ENCODE data around the gene CISH.

The CISH gene

DNA sequence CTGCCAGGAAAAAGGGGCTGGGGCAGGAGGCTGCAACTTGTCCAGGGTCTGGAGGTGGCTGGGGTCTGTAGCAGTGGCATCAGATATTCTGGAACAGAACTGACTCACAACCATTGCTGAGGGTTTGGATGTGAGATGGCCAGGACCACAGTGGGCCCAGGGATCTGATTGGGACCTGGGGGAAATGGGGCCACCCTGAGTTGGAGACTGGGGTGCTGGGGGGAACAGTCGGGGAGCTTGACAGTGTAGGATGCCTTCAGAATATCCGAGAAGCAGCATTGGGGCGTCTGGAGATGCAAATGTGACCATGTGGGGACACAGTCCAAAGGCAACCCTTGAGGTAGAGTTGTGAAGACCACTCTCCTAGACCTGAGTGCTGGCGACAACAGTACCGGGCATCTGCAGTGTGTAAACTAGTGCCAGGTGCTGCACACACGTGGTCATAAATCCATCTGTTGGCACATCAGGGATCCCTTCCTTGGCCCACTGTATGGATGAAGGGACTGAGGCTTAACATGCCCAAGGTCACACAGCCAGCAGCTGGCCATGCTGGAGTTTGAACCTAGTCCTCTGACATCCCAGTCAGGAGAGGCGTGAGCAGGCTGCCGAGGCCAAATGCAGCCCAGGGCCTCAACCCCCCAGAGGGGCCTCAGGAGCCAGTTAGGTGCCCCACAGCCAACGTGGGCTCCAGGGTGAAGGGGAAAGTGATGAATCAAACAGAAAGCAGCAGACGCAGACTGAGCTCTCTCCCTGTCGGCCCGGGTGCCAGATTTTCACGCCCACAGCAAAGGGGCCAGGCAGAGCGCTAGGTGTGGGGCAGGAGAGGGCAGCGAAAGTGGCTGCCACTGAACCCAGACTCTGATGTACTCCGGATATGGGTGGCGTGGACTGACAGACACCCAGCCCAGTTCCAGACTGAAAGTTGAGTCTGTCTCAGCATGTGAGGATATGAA lies 23.5 kb downstream of the CISH start:
- no peak for DNase-seq (ENCODE audit: low read depth)
- TF ChIP-seq, protein P1, sequence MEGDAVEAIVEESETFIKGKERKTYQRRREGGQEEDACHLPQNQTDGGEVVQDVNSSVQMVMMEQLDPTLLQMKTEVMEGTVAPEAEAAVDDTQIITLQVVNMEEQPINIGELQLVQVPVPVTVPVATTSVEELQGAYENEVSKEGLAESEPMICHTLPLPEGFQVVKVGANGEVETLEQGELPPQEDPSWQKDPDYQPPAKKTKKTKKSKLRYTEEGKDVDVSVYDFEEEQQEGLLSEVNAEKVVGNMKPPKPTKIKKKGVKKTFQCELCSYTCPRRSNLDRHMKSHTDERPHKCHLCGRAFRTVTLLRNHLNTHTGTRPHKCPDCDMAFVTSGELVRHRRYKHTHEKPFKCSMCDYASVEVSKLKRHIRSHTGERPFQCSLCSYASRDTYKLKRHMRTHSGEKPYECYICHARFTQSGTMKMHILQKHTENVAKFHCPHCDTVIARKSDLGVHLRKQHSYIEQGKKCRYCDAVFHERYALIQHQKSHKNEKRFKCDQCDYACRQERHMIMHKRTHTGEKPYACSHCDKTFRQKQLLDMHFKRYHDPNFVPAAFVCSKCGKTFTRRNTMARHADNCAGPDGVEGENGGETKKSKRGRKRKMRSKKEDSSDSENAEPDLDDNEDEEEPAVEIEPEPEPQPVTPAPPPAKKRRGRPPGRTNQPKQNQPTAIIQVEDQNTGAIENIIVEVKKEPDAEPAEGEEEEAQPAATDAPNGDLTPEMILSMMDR (IDR thresholded peaks at IDR 0.05; ENCODE audit: low read depth, low read length), result no peak
- no peak for TF ChIP-seq POLR2A (IDR thresholded peaks at IDR 0.05; ENCODE audit: extremely low read depth, insufficient read length)
- TF ChIP-seq, protein P2, sequence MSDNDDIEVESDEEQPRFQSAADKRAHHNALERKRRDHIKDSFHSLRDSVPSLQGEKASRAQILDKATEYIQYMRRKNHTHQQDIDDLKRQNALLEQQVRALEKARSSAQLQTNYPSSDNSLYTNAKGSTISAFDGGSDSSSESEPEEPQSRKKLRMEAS (IDR thresholded peaks at IDR 0.05; ENCODE audit: low read depth, low read length), result no peak
- TF ChIP-seq MYC (IDR thresholded peaks at IDR 0.05; ENCODE audit: low read depth, low read length), result no peak
- no peak overlapping the region for H3K4me3 ChIP-seq (ENCODE audit: low read depth, low read length)

DNA sequence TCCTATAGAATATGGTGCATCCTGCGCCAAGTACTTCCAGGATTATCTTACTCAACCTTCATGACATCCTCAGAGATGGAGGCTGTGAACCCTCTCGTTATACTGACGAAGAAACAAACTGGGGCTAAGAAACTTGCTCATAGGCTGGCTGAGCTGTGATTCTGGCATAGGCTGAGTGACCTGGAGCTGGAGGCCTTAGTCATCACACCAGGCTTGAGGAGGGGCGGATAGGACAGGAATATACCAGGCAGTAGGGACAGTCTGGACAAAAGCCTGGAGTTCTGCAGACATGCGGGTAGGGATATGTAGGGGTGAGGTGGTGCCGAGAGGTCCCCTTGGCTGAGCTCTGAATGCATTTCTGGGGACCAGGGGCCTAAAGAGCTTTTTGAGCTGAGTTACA lies 24.2 kb downstream of the CISH start:
- no peak overlapping the region for H3K4me3 ChIP-seq (ENCODE audit: low read depth, low read length)
- no peak for DNase-seq (ENCODE audit: low read depth)
- no peak for TF ChIP-seq MYC (IDR thresholded peaks at IDR 0.05; ENCODE audit: low read depth, low read length)
- TF ChIP-seq, protein P2 (IDR thresholded peaks at IDR 0.05; ENCODE audit: low read depth, low read length), result no peak
- TF ChIP-seq, protein P1 (IDR thresholded peaks at IDR 0.05; ENCODE audit: low read depth, low read length), result no peak
- TF ChIP-seq POLR2A (IDR thresholded peaks at IDR 0.05; ENCODE audit: extremely low read depth, insufficient read length), result no peak

DNA sequence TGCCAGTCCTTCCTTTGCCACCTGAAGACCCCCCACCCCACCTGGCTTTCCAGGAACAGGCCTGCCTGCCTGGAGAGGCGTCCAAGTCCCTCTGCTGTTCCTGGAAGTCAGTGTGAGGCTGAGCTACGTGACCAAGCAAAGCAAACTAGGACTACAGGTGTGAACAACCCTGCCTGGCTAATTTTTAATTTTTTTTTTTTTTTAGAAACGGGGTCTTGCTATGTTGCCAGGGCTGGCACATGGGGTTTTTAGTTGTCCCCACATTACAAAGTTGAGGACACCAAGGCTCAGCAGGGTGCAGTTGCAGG lies 24.9 kb downstream of the CISH start:
- DNase-seq (ENCODE audit: low read depth), result no peak
- no peak overlapping the region for H3K4me3 ChIP-seq (ENCODE audit: low read depth, low read length)
- TF ChIP-seq, protein P2 (IDR thresholded peaks at IDR 0.05; ENCODE audit: low read depth, low read length), result no peak
- TF ChIP-seq, protein P1 (IDR thresholded peaks at IDR 0.05; ENCODE audit: low read depth, low read length), result no peak
- TF ChIP-seq MYC (IDR thresholded peaks at IDR 0.05; ENCODE audit: low read depth, low read length) (no peak), POLR2A (IDR thresholded peaks at IDR 0.05; ENCODE audit: extremely low read depth, insufficient read length) (no peak)

DNA sequence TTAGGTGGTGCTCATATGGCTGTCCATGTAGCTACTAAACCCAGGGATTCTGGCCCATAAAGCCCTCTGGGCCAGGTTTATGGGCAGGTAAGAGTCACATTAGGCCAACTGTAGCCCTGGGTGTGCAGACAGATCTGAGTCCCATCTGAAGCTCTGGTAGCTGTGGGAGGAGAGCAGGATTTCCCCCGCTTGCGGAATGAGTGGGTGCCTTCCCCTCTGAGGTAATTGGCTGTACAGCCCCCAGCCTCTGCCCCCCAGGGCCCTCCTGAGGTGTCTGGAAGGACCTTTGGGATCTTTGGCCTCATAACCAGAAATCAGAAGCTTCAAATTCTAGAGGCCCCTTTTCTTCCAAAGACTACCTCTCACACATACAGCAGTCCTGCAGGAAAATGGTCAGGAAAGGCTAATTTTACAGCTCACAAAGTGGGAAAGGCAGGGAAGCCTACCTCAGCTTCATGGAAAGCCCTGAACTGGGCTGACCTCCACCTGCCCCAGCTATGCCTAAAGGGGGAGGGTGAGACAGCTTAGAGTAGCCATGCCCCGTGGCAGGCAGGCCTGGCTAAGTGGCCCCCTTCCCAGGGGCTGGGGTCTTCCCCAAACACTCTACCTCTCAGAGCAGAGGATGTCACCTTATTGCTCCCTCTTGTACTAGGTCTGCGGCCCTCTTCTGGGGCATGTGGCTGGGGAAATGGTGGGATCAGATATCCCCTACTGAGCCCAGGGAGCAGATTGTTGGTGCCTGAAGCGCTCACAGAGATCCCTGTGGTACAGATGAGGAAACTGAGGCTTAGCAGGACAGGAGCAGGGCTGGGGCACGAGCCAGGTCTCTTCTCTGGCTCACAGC lies 25.4 kb downstream of the CISH start:
- TF ChIP-seq POLR2A (IDR thresholded peaks at IDR 0.05; ENCODE audit: extremely low read depth, insufficient read length), result no peak
- no peak for TF ChIP-seq MYC (IDR thresholded peaks at IDR 0.05; ENCODE audit: low read depth, low read length)
- TF ChIP-seq, protein P1 (IDR thresholded peaks at IDR 0.05; ENCODE audit: low read depth, low read length), result no peak
- TF ChIP-seq, protein P2 (IDR thresholded peaks at IDR 0.05; ENCODE audit: low read depth, low read length), result no peak
- no peak for DNase-seq (ENCODE audit: low read depth)
- H3K4me3 ChIP-seq (ENCODE audit: low read depth, low read length), result no peak overlapping the region

DNA sequence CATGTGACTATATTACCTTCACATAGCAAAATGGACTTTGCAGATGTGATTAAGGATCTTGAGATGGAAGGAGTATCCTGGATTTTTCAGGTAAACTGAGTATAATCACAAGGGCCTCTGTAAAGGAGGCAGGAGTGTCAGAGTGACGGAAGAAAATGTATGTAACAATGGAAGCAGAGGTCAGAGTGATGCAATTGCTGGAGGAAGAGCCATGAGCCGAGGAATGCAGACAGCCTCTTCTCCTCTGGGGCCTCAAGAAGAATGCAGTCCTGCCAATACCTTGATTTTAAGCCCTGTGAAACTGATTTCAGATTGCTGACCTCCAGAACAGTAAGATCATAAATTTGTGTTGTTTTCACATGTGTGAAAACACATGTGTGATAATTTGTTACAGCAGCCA lies 27.2 kb downstream of the CISH start:
- DNase-seq (ENCODE audit: low read depth), result no peak
- TF ChIP-seq, protein P1 (IDR thresholded peaks at IDR 0.05; ENCODE audit: low read depth, low read length), result no peak
- TF ChIP-seq MYC (IDR thresholded peaks at IDR 0.05; ENCODE audit: low read depth, low read length) (no peak), POLR2A (IDR thresholded peaks at IDR 0.05; ENCODE audit: extremely low read depth, insufficient read length) (no peak)
- TF ChIP-seq, protein P2 (IDR thresholded peaks at IDR 0.05; ENCODE audit: low read depth, low read length), result no peak
- no peak overlapping the region for H3K4me3 ChIP-seq (ENCODE audit: low read depth, low read length)

All from NB4 (cell line).